ENCODE measurements around the gene SYNE1. TPM values are rescaled to one million over a fixed set of nuclear protein-coding genes. Genes with fewer than 3 reads are reported as not detected.

The SYNE1 gene
- total and polyA plus RNA-seq, 2 of the 8 experiments (the other 6 are each of a cell fraction or from before 2014, with no cell fraction given): 2.8 to 5.5 TPM

DNA sequence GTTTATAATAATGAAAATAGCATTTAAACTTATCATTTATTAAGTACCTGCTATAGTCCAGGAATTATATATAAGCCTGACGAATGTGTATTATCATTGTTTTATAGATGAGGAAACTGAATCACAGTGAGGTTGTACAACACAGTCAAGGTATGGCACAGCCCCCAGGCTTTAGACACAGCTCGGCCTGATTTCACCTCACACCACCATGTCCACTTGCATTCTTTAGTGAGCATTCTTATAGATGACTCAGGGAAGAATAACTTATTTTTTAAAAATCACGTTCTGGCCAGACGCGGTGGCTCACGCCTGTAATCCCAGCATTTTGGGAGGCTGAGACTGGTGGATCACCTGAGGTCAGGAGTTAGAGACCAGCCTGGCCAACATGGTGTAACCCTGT is 289.0 kb downstream of the SYNE1 start:
- H3K14ac ChIP-seq (ENCODE audit: insufficient read length): no peak overlapping the region
- no peak overlapping the region for H2AK5ac ChIP-seq (ENCODE audit: low read depth, low read length)
- H3K23me2 ChIP-seq (ENCODE audit: low read depth, low read length): no peaks in the 10 kb centered on the region
- H3K79me1 ChIP-seq (ENCODE audit: low read depth, low read length): no peaks in the 10 kb centered on the region
- no peaks in the 10 kb centered on the region for H3K9me3 ChIP-seq (ENCODE audit: insufficient read depth in 2 of 2, low read depth in 1 of 2, low read length in 1 of 2)
- no peaks in the 10 kb centered on the region for H3K27me3 ChIP-seq (replicated peaks in 1 of 4; ENCODE audit: control insufficient read depth in 3 of 4, extremely low read depth in 1 of 4, insufficient read depth in 3 of 4, low read length in 3 of 4)
- no peak overlapping the region for H3K56ac ChIP-seq (replicated peaks; ENCODE audit: insufficient read length, low read depth, low read length)
- H4K91ac ChIP-seq (replicated peaks; ENCODE audit: insufficient read length, low read length): no peak overlapping the region
- FAIRE-seq (no peak), DNase-seq (ENCODE audit: low read depth in 1 of 2, low spot score in 2 of 2) (no peak)
- CTCF ChIA-PET (ENCODE audit: partially characterized antibody): interaction anchor here (0.9 kb wide), 1 partner anchor 46 kb away, joined by 4 read pairs; no protein-coding TSS in a partner anchor
- H3K23ac ChIP-seq (ENCODE audit: insufficient read length): no peak overlapping the region
- H2BK20ac ChIP-seq (ENCODE audit: low read length): no peak overlapping the region
- H4K20me1 ChIP-seq (replicated peaks in 1 of 2; ENCODE audit: control insufficient read depth in 1 of 2, insufficient read depth in 2 of 2, low read length in 2 of 2): no peaks in the 10 kb centered on the region
- H3K4ac ChIP-seq (replicated peaks; ENCODE audit: insufficient read length, low read depth, low read length): no peak overlapping the region
- H4K5ac ChIP-seq (ENCODE audit: insufficient read length, low read depth, low read length): no peak overlapping the region
- H4K8ac ChIP-seq (ENCODE audit: extremely low read depth, insufficient read depth, low read length): no peak overlapping the region
- H2BK5ac ChIP-seq (ENCODE audit: low read depth, low read length): no peak overlapping the region
- POLR2A ChIA-PET (ENCODE audit: partially characterized antibody): no interaction called here
- H3K18ac ChIP-seq (ENCODE audit: extremely low read depth, low read length): no peak overlapping the region
- no peak overlapping the region for H2BK15ac ChIP-seq (ENCODE audit: low read length)
- H3K4me1 ChIP-seq (replicated peaks in 1 of 4; ENCODE audit: control insufficient read depth in 3 of 4, insufficient read depth in 4 of 4, low read length in 3 of 4): no peaks in the 10 kb centered on the region
- 95% methylated on average over 6 of the region's 6 CpGs; no CpG with 5 or more reads in 1 of the 2 experiments for WGBS, 2 experiments (ENCODE audit: extremely low coverage in 1 of 2, insufficient coverage in 1 of 2, insufficient read length in 1 of 2, insufficient replicate concordance in 2 of 2, low coverage in 1 of 2, low lambda C conversion rate in 2 of 2, missing lambda C conversion rate in 1 of 2)
- H2BK12ac ChIP-seq (ENCODE audit: low read depth, low read length): no peak overlapping the region
- H3K4me3 ChIP-seq (ENCODE audit: extremely low read depth in 1 of 4, insufficient read depth in 2 of 4, low read depth in 3 of 4, low read length in 4 of 4): no peak overlapping the region
- H3K79me2 ChIP-seq (ENCODE audit: control insufficient read depth in 1 of 2, insufficient read depth in 2 of 2, low read length in 2 of 2): no peaks in the 10 kb centered on the region
- no peak overlapping the region for H2AFZ ChIP-seq (ENCODE audit: low read length)
- no peak for TF ChIP-seq CBX5 (IDR thresholded peaks at IDR 0.05; ENCODE audit: low read depth, low read length)
- no peak for TF ChIP-seq TAF7 (optimal IDR thresholded peaks at IDR 0.05; ENCODE audit: borderline replicate concordance, low read depth, low read length)
- TF ChIP-seq SUZ12 (IDR thresholded peaks at IDR 0.05; ENCODE audit: low read length): no peak
- TF ChIP-seq CTBP2 (IDR thresholded peaks at IDR 0.05; ENCODE audit: borderline replicate concordance, insufficient read depth, insufficient read length, low read length): no peak
- TF ChIP-seq KDM5A (IDR thresholded peaks at IDR 0.05; ENCODE audit: low read length): no peak
- TF ChIP-seq NRF1 (IDR thresholded peaks at IDR 0.05; ENCODE audit: low read depth, low read length): no peak
- no peak for TF ChIP-seq TBP (IDR thresholded peaks at IDR 0.05; ENCODE audit: low read depth, low read length)
- TF ChIP-seq TEAD4 (IDR thresholded peaks at IDR 0.05; ENCODE audit: low read depth, low read length): no peak
- no peak for TF ChIP-seq SAP30 (IDR thresholded peaks at IDR 0.05; ENCODE audit: insufficient read depth, insufficient replicate concordance, low read length)
- TF ChIP-seq, protein P1, sequence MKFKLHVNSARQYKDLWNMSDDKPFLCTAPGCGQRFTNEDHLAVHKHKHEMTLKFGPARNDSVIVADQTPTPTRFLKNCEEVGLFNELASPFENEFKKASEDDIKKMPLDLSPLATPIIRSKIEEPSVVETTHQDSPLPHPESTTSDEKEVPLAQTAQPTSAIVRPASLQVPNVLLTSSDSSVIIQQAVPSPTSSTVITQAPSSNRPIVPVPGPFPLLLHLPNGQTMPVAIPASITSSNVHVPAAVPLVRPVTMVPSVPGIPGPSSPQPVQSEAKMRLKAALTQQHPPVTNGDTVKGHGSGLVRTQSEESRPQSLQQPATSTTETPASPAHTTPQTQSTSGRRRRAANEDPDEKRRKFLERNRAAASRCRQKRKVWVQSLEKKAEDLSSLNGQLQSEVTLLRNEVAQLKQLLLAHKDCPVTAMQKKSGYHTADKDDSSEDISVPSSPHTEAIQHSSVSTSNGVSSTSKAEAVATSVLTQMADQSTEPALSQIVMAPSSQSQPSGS (IDR thresholded peaks at IDR 0.05; ENCODE audit: low read length): no peak
- TF ChIP-seq KDM1A (IDR thresholded peaks at IDR 0.05; ENCODE audit: borderline replicate concordance, low read length): no peak
- TF ChIP-seq POLR2AphosphoS5 (IDR thresholded peaks at IDR 0.05; ENCODE audit: low read depth, low read length): no peak
- TF ChIP-seq GABPA (IDR thresholded peaks at IDR 0.05; ENCODE audit: borderline replicate concordance, insufficient read depth, low read length): no peak
- no peak overlapping the region for H3K9ac ChIP-seq (replicated peaks in 1 of 4; ENCODE audit: extremely low read depth in 1 of 4, low read depth in 3 of 4, low read length in 3 of 4)
- no peaks in the 10 kb centered on the region for H3K36me3 ChIP-seq (ENCODE audit: control insufficient read depth in 2 of 4, insufficient read depth in 4 of 4, low read length in 3 of 4)
- H3K27ac ChIP-seq (ENCODE audit: low read depth, low read length): no peak overlapping the region
- H2BK120ac ChIP-seq (replicated peaks; ENCODE audit: low read depth, low read length): no peak overlapping the region
- no peak overlapping the region for H3K4me2 ChIP-seq (ENCODE audit: insufficient read depth in 1 of 2, low read depth in 2 of 2, low read length in 2 of 2)

All from H1 (cell line).